HepG2 (cell line): ENCODE measurements around the gene PIWIL4. TPM values are rescaled to one million over a fixed set of nuclear protein-coding genes. Genes with fewer than 3 reads are reported as not detected.

Source experiments
- ATAC-seq: fragments of 200-7000 bp; cut with Tn5 transposase; 3 replicates; pipeline ENCODE4 v1.9.1; 2020; ENCODE audit warnings: mild to moderate bottlenecking, moderate library complexity
- BruUV-seq: library from RNA; stranded (reverse); fragments of 400-500 nt; replicated peaks from 2 replicates; lab custom pipeline; 2021; lab: Mats Ljungman, UMichigan
- CTCF ChIA-PET: fragments of 300-600 bp; formaldehyde crosslinking; extraction: SDS; loops from one replicate; lab custom pipeline; 2021; ENCODE audit warnings: low total read pairs, inconsistent platforms, low intra/inter-chr PET ratio; lab: Yijun Ruan, JAX
- POLR2A ChIA-PET: fragments of 350-600 bp; sonication (Branson Sonifier 250); formaldehyde crosslinking; loops from one replicate; lab custom pipeline; 2020; ENCODE audit warnings: antibody characterized with exemption, inconsistent platforms; lab: Yijun Ruan, JAX
- DNase-seq: peaks from one replicate; pipeline ENCODE4 v3.0.0-alpha.2; 2015; ENCODE audit warnings: low spot score
- FAIRE-seq: peaks from 3 replicates; lab custom pipeline; 2011; peaks lifted over from hg19 to GRCh38; lab: Jason Lieb, UNC
- H2AFZ ChIP-seq: one replicate; pipeline ENCODE4 v1.6.1; 2011; ENCODE audit warnings: low read length, inconsistent platforms
- H3K27ac ChIP-seq: fragments of 300-600 bp; 3 replicates; pipeline ENCODE4 v1.8.0; 2011; ENCODE audit warnings: mixed run types, mild to moderate bottlenecking, mixed read lengths, low read length, inconsistent platforms; ENCODE audit not compliant: insufficient read depth; ENCODE audit errors: extremely low read length
- H3K27me3 ChIP-seq, 2 experiments: fragments of 200-600 bp in 1 of 2; 2 replicates in 1 of 2; 3 replicates in 1 of 2; pipeline versions ENCODE4 v1.6.0 to v1.8.0; 2011; ENCODE audit warnings: low read length in 2 of 2, mild to moderate bottlenecking in 2 of 2, moderate library complexity in 2 of 2, inconsistent platforms in 1 of 2; ENCODE audit not compliant: insufficient read depth in 2 of 2, control insufficient read depth in 1 of 2
- H3K36me3 ChIP-seq, 2 experiments: fragments of 200-600 bp in 1 of 2; replicated peaks in 1 of 2; 2 replicates in 1 of 2; 3 replicates in 1 of 2; pipeline versions ENCODE4 v1.5.1 to v1.8.0; 2011; ENCODE audit warnings: low read length in 2 of 2, inconsistent platforms in 1 of 2; ENCODE audit not compliant: insufficient read depth in 2 of 2, control insufficient read depth in 1 of 2
- H3K4me1 ChIP-seq: 2 replicates; pipeline ENCODE4 v1.5.1; 2012; ENCODE audit warnings: low read length, inconsistent platforms; ENCODE audit not compliant: insufficient read depth
- H3K4me2 ChIP-seq: 2 replicates; pipeline ENCODE4 v1.6.0; 2011; ENCODE audit warnings: low read depth, low read length, inconsistent platforms
- H3K4me3 ChIP-seq, 3 experiments: fragments of 200-600 bp in 1 of 3; sonication (generic), shearing (Covaris generic) in 1 of 3; replicated peaks in 1 of 3; 2 replicates each; pipeline ENCODE4 v1.5.1; 2011 to 2016; ENCODE audit warnings: low read length in 3 of 3, inconsistent platforms in 2 of 3, low read depth in 2 of 3, mild to moderate bottlenecking in 2 of 3, control low read depth in 1 of 3, mixed read lengths in 1 of 3; ENCODE audit not compliant: insufficient read depth in 1 of 3
- H3K79me2 ChIP-seq: one replicate; pipeline ENCODE4 v1.6.1; 2011; ENCODE audit warnings: low read length, inconsistent platforms; ENCODE audit not compliant: insufficient read depth
- H3K9ac ChIP-seq: 2 replicates; pipeline ENCODE4 v1.6.0; 2011; ENCODE audit warnings: mild to moderate bottlenecking, low read depth, low read length, inconsistent platforms; ENCODE audit not compliant: insufficient read depth
- H3K9me3 ChIP-seq: 2 replicates; pipeline ENCODE4 v1.5.1; 2012; ENCODE audit warnings: mild to moderate bottlenecking, low read length
- H4K20me1 ChIP-seq: 2 replicates; pipeline ENCODE4 v1.6.0; 2011; ENCODE audit warnings: inconsistent platforms, mild to moderate bottlenecking, low read length, moderate library complexity; ENCODE audit not compliant: insufficient read depth
- MBNL3 ChIP-seq: fragments of 250-450 bp; sonication (Bioruptor Pico); conservative IDR thresholded peaks from 2 replicates; pipeline ENCODE4 v1.8.0; 2022; ENCODE audit warnings: mild to moderate bottlenecking, inconsistent platforms
- MTF2 ChIP-seq: sonication (generic); formaldehyde crosslinking; IDR thresholded peaks from 2 replicates; pipeline ENCODE4 v1.5.0; 2020; ENCODE audit warnings: missing genetic modification reagents, borderline replicate concordance
- RCOR2 ChIP-seq: IDR thresholded peaks from 2 replicates; pipeline ENCODE4 v1.6.1; 2016; ENCODE audit warnings: missing biosample characterization, missing genetic modification reagents
- ZNF143 ChIP-seq: sonication (generic); formaldehyde crosslinking; IDR thresholded peaks from 2 replicates; pipeline ENCODE4 v1.4.0; 2020; ENCODE audit warnings: missing genetic modification reagents
- ZNF17 ChIP-seq: sonication (generic); formaldehyde crosslinking; IDR thresholded peaks from 2 replicates; pipeline ENCODE4 v1.5.0; 2020; ENCODE audit warnings: mild to moderate bottlenecking, missing genetic modification reagents
- ZNF329 ChIP-seq: sonication (generic); formaldehyde crosslinking; IDR thresholded peaks from 2 replicates; pipeline ENCODE4 v1.9.0; 2021; ENCODE audit warnings: low read depth, mild to moderate bottlenecking, missing genetic modification reagents
- ZNF333 ChIP-seq: sonication (generic); formaldehyde crosslinking; IDR thresholded peaks from 2 replicates; pipeline ENCODE4 v1.4.0; 2020; ENCODE audit warnings: mild to moderate bottlenecking, missing genetic modification reagents, borderline replicate concordance
- ZNF556 ChIP-seq: sonication (generic); formaldehyde crosslinking; IDR thresholded peaks from 2 replicates; pipeline ENCODE4 v1.4.0; 2020; ENCODE audit warnings: mild to moderate bottlenecking, missing genetic modification reagents, borderline replicate concordance
- ZNF761 ChIP-seq: sonication (generic); formaldehyde crosslinking; conservative IDR thresholded peaks from 2 replicates; pipeline ENCODE4 v1.4.0; 2020; ENCODE audit warnings: mild to moderate bottlenecking, missing genetic modification reagents
- WGBS: methylation state at CpG from one replicate; pipeline ENCODE4 v1.1.6; 2017; ENCODE audit warnings: low lambda C conversion rate; 5-methylcytosine and 5-hydroxymethylcytosine counted together
- in situ Hi-C: cut with HindIII; loops from 2 replicates; pipeline ENCODE4 v1.10.0; 2017; ENCODE audit warnings: low pct_unique_long_range_greater_than_20kb; ENCODE audit not compliant: extremely low pct_ligation_motif_present
- intact Hi-C: fragments of 100-400 bp; cut with micrococcal nuclease; formaldehyde crosslinking; loops from one replicate; pipeline ENCODE4 v1.10.0; 2022; ENCODE audit not compliant: unreplicated experiment
- polyA plus RNA-seq, 8 experiments: library from polyadenylated mRNA; depleted of rRNA in 3 of 8; stranded (reverse) in 7 of 8; unstranded in 1 of 8; fragments of >200 nt; fragmentation: Illumina TruSeq in 4 of 8; extraction: Trizol in 4 of 8; gene quantifications; 2 replicates each; pipeline versions ENCODE4 v1.2.1 to v1.2.3, GENCODE V29; 2011 to 2016; ENCODE audit warnings: low read depth in 4 of 8, missing spikeins in 1 of 8, mixed read lengths in 1 of 8; ENCODE audit not compliant: insufficient read depth in 1 of 8
- total RNA-seq, 5 experiments: library from RNA; depleted of rRNA; stranded (reverse); fragments of >200 nt; fragmentation: Illumina TruSeq; extraction: Trizol; gene quantifications; 2 replicates each; pipeline ENCODE4 v1.2.3, GENCODE V29; 2016; ENCODE audit warnings: low read depth in 1 of 5
- TF ChIP-seq, protein P1 (sequence below): sonication (generic); formaldehyde crosslinking; IDR thresholded peaks from 2 replicates; pipeline ENCODE4 v1.5.0; 2020; ENCODE audit warnings: missing genetic modification reagents
- TF ChIP-seq, protein P2 (sequence below): sonication (generic); formaldehyde crosslinking; IDR thresholded peaks from 2 replicates; pipeline ENCODE4 v1.4.0; 2020; ENCODE audit warnings: missing genetic modification reagents, borderline replicate concordance
- TF ChIP-seq, protein P3 (sequence below): IDR thresholded peaks from 2 replicates; pipeline ENCODE4 v1.6.1; 2016; ENCODE audit warnings: control low read depth
- TF ChIP-seq, protein P4 (sequence below): sonication (generic); formaldehyde crosslinking; IDR thresholded peaks from 2 replicates; pipeline ENCODE4 v1.8.1; 2023; ENCODE audit warnings: missing genetic modification reagents, mild to moderate bottlenecking, borderline replicate concordance
- TF ChIP-seq, protein P5 (sequence below): sonication (generic); formaldehyde crosslinking; IDR thresholded peaks from 2 replicates; pipeline ENCODE4 v1.4.0; 2020; ENCODE audit warnings: mild to moderate bottlenecking, low read depth, missing genetic modification reagents

The PIWIL4 gene
- total and polyA plus RNA-seq, 2 of the 13 experiments (the other 11 are each of a cell fraction or from before 2014, with no cell fraction given) = 0.08 TPM; not detected in 1

DNA sequence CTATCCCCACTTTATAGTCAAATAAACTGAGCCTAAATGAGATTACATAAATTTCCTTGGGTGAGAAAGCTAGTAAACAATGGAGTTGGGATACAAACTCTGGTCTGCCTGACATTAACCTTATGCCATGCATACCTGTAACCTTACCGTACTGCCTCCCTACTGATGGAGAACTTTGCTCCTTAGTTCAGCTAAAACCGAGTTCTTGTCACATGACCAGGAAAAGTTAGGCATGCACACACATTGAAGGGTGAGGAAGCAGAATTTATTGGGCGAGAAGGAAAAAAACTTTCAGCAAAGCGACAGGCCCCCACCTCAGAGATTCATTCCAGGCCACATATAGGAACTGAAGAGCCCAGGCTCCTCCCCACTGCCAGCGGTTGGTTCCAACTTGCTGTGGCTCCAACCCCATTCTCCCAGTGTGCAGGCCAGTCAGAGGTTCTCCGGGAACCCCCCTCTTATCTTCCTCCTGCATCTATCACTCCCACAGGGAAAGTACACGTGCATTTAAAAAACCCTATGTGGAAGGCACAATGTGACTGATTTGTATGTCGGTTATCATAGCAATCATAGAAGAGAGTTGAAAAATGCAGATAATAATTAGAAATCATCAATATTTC lies 3.2 kb upstream of the PIWIL4 start:
- in situ Hi-C loops (no loop called here), intact Hi-C loops (no loop called here)
- FAIRE-seq = no peak
- POLR2A ChIA-PET = no interaction called here
- ATAC-seq = no peak
- TF ChIP-seq MTF2 (CRISPR knock-in tag) = no peak
- no peak for TF ChIP-seq MBNL3
- no peak for TF ChIP-seq ZNF333 (CRISPR knock-in tag)
- TF ChIP-seq, protein P1, sequence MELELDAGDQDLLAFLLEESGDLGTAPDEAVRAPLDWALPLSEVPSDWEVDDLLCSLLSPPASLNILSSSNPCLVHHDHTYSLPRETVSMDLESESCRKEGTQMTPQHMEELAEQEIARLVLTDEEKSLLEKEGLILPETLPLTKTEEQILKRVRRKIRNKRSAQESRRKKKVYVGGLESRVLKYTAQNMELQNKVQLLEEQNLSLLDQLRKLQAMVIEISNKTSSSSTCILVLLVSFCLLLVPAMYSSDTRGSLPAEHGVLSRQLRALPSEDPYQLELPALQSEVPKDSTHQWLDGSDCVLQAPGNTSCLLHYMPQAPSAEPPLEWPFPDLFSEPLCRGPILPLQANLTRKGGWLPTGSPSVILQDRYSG (CRISPR knock-in tag) = no peak
- TF ChIP-seq ZNF761 (CRISPR knock-in tag) = no peak
- TF ChIP-seq ZNF556 (CRISPR knock-in tag) = no peak
- TF ChIP-seq, protein P2, sequence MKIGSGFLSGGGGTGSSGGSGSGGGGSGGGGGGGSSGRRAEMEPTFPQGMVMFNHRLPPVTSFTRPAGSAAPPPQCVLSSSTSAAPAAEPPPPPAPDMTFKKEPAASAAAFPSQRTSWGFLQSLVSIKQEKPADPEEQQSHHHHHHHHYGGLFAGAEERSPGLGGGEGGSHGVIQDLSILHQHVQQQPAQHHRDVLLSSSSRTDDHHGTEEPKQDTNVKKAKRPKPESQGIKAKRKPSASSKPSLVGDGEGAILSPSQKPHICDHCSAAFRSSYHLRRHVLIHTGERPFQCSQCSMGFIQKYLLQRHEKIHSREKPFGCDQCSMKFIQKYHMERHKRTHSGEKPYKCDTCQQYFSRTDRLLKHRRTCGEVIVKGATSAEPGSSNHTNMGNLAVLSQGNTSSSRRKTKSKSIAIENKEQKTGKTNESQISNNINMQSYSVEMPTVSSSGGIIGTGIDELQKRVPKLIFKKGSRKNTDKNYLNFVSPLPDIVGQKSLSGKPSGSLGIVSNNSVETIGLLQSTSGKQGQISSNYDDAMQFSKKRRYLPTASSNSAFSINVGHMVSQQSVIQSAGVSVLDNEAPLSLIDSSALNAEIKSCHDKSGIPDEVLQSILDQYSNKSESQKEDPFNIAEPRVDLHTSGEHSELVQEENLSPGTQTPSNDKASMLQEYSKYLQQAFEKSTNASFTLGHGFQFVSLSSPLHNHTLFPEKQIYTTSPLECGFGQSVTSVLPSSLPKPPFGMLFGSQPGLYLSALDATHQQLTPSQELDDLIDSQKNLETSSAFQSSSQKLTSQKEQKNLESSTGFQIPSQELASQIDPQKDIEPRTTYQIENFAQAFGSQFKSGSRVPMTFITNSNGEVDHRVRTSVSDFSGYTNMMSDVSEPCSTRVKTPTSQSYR (CRISPR knock-in tag) = no peak
- TF ChIP-seq, protein P3, sequence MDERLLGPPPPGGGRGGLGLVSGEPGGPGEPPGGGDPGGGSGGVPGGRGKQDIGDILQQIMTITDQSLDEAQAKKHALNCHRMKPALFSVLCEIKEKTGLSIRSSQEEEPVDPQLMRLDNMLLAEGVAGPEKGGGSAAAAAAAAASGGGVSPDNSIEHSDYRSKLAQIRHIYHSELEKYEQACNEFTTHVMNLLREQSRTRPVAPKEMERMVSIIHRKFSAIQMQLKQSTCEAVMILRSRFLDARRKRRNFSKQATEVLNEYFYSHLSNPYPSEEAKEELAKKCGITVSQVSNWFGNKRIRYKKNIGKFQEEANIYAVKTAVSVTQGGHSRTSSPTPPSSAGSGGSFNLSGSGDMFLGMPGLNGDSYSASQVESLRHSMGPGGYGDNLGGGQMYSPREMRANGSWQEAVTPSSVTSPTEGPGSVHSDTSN (CRISPR knock-in tag) = no peak
- TF ChIP-seq ZNF329 (CRISPR knock-in tag) = no peak
- TF ChIP-seq RCOR2 (CRISPR knock-in tag) = no peak
- TF ChIP-seq, protein P4, sequence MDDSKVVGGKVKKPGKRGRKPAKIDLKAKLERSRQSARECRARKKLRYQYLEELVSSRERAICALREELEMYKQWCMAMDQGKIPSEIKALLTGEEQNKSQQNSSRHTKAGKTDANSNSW (CRISPR knock-in tag) = no peak
- no peak for TF ChIP-seq ZNF17 (CRISPR knock-in tag)
- TF ChIP-seq ZNF143 (CRISPR knock-in tag) = no peak
- TF ChIP-seq, protein P5, sequence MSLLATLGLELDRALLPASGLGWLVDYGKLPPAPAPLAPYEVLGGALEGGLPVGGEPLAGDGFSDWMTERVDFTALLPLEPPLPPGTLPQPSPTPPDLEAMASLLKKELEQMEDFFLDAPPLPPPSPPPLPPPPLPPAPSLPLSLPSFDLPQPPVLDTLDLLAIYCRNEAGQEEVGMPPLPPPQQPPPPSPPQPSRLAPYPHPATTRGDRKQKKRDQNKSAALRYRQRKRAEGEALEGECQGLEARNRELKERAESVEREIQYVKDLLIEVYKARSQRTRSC (CRISPR knock-in tag) = no peak
- TF ChIP-seq, all 625 proteins: peak for 0
- Histone ChIP-seq H3K9me3 (no peaks in the 10 kb centered on the region), H4K20me1 (no peaks in the 10 kb centered on the region), H3K36me3 (no peaks in the 10 kb centered on the region), H2AFZ (no peak overlapping the region), H3K4me3 (no peak overlapping the region), H3K4me2 (no peak overlapping the region), H3K27me3 (no peaks in the 10 kb centered on the region), H3K27ac (no peak overlapping the region), H3K9ac (no peak overlapping the region), H3K79me2 (no peaks in the 10 kb centered on the region), H3K4me1 (no peaks in the 10 kb centered on the region)
- 26% methylated on average over 8 of the region's 8 CpGs for WGBS
- CTCF ChIA-PET = no interaction called here
- DNase-seq = no peak
- BruUV-seq = no TSS peak
